Measurements from ENCODE around the gene BCAR1.
"Not testable (repeated sequence)": the region's sequence is repeated elsewhere in the genome, so short reads cannot be mapped to it uniquely, and the experiment has no call there.

The BCAR1 gene

GRCh38 chr16:75281826-75282225 is 30.4 kb upstream of the BCAR1 start:
- H3K4me3 ChIP-seq (ENCODE audit: low read length), result no peak overlapping the region
- no peak for DNase-seq (ENCODE audit: low read depth)
- no peak for TF ChIP-seq CTCF (conservative IDR thresholded peaks at IDR 0.05; ENCODE audit: low read length)

- DNase-seq (ENCODE audit: low read depth); H3K4me3 ChIP-seq (ENCODE audit: low read length): not testable (repeated sequence)
These were observed 29.6 kb upstream of the BCAR1 start for GRCh38 chr16:75281009-75281408.

GRCh38 chr16:75280331-75280804 is 28.9 kb upstream of the BCAR1 start:
- TF ChIP-seq CTCF (conservative IDR thresholded peaks at IDR 0.05; ENCODE audit: low read length), result no peak
- DNase-seq (ENCODE audit: low read depth), result no peak
- H3K4me3 ChIP-seq (ENCODE audit: low read length), result no peak overlapping the region

- peak; percentile 28 for DNase-seq (ENCODE audit: low read depth)
- no peak overlapping the region for H3K4me3 ChIP-seq (ENCODE audit: low read length)
- TF ChIP-seq CTCF (conservative IDR thresholded peaks at IDR 0.05; ENCODE audit: low read length), result no peak
These were observed 27.9 kb upstream of the BCAR1 start for GRCh38 chr16:75279305-75279704.

GRCh38 chr16:75273054-75273925 is 21.9 kb upstream of the BCAR1 start:
- H3K4me3 ChIP-seq (ENCODE audit: low read length), result no peak overlapping the region
- no peak for TF ChIP-seq CTCF (conservative IDR thresholded peaks at IDR 0.05; ENCODE audit: low read length)
- DNase-seq (ENCODE audit: low read depth), result no peak

GRCh38 chr16:75272629-75273028 is 21.2 kb upstream of the BCAR1 start:
- not testable (repeated sequence) for DNase-seq (ENCODE audit: low read depth); H3K4me3 ChIP-seq (ENCODE audit: low read length)

GRCh38 chr16:75272097-75272551 is 20.7 kb upstream of the BCAR1 start:
- DNase-seq (ENCODE audit: low read depth), result no peak
- no peak overlapping the region for H3K4me3 ChIP-seq (ENCODE audit: low read length)
- no peak for TF ChIP-seq CTCF (conservative IDR thresholded peaks at IDR 0.05; ENCODE audit: low read length)

GRCh38 chr16:75271441-75272096 is 20.1 kb upstream of the BCAR1 start:
- no peak overlapping the region for H3K4me3 ChIP-seq (ENCODE audit: low read length)
- DNase-seq (ENCODE audit: low read depth), result no peak

GRCh38 chr16:75269358-75269757 is 17.9 kb upstream of the BCAR1 start:
- not testable (repeated sequence) for H3K4me3 ChIP-seq (ENCODE audit: low read length); DNase-seq (ENCODE audit: low read depth)

More at GRCh38 chr16:75271441-75272096, 20.1 kb upstream of the BCAR1 start:
- no peak for TF ChIP-seq CTCF (conservative IDR thresholded peaks at IDR 0.05; ENCODE audit: low read length)
